H1 (cell line): ENCODE measurements around the gene IP6K1. TPM values are rescaled to one million over a fixed set of nuclear protein-coding genes. Genes with fewer than 3 reads are reported as not detected.

ENCODE experiments used
- BCL11A ChIP-seq, 2 experiments: IDR thresholded peaks; one replicate each; pipeline ENCODE4 v1.6.1; 2011; ENCODE audit warnings: low read depth in 2 of 2, low read length in 2 of 2, mild to moderate bottlenecking in 2 of 2
- CHD7 ChIP-seq: fragments of 300-600 bp; sonication (generic); IDR thresholded peaks from 2 replicates; pipeline ENCODE4 v1.7.1; 2012; ENCODE audit warnings: low read length, moderate library complexity, mild to moderate bottlenecking, inconsistent platforms; ENCODE audit not compliant: insufficient replicate concordance
- CTCF ChIP-seq, 3 experiments: IDR thresholded peaks; 1 replicate in 2 of 3; 2 replicates in 1 of 3; pipeline versions ENCODE4 v1.5.1 to v1.6.1; 2011; ENCODE audit warnings: low read length in 3 of 3, mild to moderate bottlenecking in 3 of 3, inconsistent platforms in 2 of 3, low read depth in 1 of 3, moderate library complexity in 1 of 3; ENCODE audit not compliant: insufficient read depth in 1 of 3; ENCODE audit errors: control extremely low read depth in 1 of 3
- KDM4A ChIP-seq: IDR thresholded peaks from one replicate; pipeline ENCODE4 v1.7.1; 2012; ENCODE audit warnings: low read depth, mild to moderate bottlenecking, moderate library complexity, low read length, inconsistent platforms; ENCODE audit not compliant: severe bottlenecking
- MAX ChIP-seq: IDR thresholded peaks from 2 replicates; pipeline ENCODE4 v1.6.1; 2012; ENCODE audit warnings: inconsistent platforms
- TEAD4 ChIP-seq: IDR thresholded peaks from 2 replicates; pipeline ENCODE4 v1.6.1; 2012; ENCODE audit warnings: low read depth, low read length, inconsistent platforms, mixed read lengths
- polyA plus RNA-seq, 7 experiments: library from polyadenylated mRNA; depleted of rRNA in 3 of 7; stranded (reverse) in 5 of 7; unstranded in 2 of 7; fragments of >200 nt in 5 of 7; fragments of 200-250 nt in 2 of 7; gene quantifications; 1 replicate in 5 of 7; 2 replicates in 1 of 7; 4 replicates in 1 of 7; pipeline versions ENCODE4 v1.2.1 to v1.2.3, GENCODE V29; 2011 to 2013; ENCODE audit warnings: missing spikeins in 2 of 7, mixed read lengths in 2 of 7
- total RNA-seq: library from RNA; stranded (reverse); fragmentation: NEBNext Ultra II Directional; extraction: Animal tissue kit (Norgen Biotek cat#: 25700); gene quantifications from 2 replicates; pipeline ENCODE4 v1.2.1, GENCODE V29; 2021

The IP6K1 gene
- total and polyA plus RNA-seq, 2 of the 8 experiments (the other 6 are each of a cell fraction or from before 2014, with no cell fraction given) = 31.5 to 35.2 TPM

- TF ChIP-seq MAX = peak; percentile 78
- peak; percentile 12; the same call in 1 of the 2 replicates for TF ChIP-seq TEAD4
- no peak for TF ChIP-seq CHD7
- TF ChIP-seq CTCF (IDR thresholded peaks at IDR 0.05; ENCODE audit: control extremely low read depth in 1 of 3, insufficient read depth in 1 of 3, low read depth in 1 of 3, low read length in 3 of 3) = peak in 2 of 3 experiments; percentile 4 to 29; a peak in 2 of 4 replicates
- TF ChIP-seq KDM4A = peak; percentile 78
- no peak for TF ChIP-seq BCL11A (IDR thresholded peaks at IDR 0.05; ENCODE audit: low read depth in 2 of 2, low read length in 2 of 2)
Measured at GRCh38 chr3:49689046-49689907, 97.1 kb downstream of the IP6K1 start, which contains the start of the genes MST1 and RNF123 (continued).
